Ramos (cell line): ENCODE data around the gene DENND2A.

Experiments used
- in situ Hi-C: fragments of 300-500 bp; cut with MboI; formaldehyde crosslinking; loops from one replicate; pipeline ENCODE4 v1.14.3; 2022; ENCODE audit warnings: low sequenced_read_pairs; ENCODE audit not compliant: unreplicated experiment

The DENND2A gene

GRCh38 chr7:140478246-140479061 is 162.2 kb downstream of the DENND2A start:
- in situ Hi-C loops: no loop called here

GRCh38 chr7:140476698-140477261 is 163.8 kb downstream of the DENND2A start:
- in situ Hi-C loops: no loop called here

GRCh38 chr7:140475747-140476333 is 164.8 kb downstream of the DENND2A start:
- in situ Hi-C loops: no loop called here
